GM23338 (cell line): ENCODE data around the gene SELENOV. TPM values are rescaled to one million over a fixed set of nuclear protein-coding genes. Genes with fewer than 3 reads are reported as not detected.

Experiments
- ATAC-seq: fragments of 200-7000 bp; cut with Tn5 transposase; 3 replicates; pipeline ENCODE4 v1.9.1; 2020
- DNase-seq: peaks from one replicate; pipeline ENCODE4 v3.0.0-alpha.2; 2015; ENCODE audit warnings: low spot score
- H2AFZ ChIP-seq: fragments of 200-600 bp; sonication (generic); 2 replicates; pipeline ENCODE4 v1.8.0; 2016; ENCODE audit warnings: antibody characterized with exemption, mild to moderate bottlenecking, moderate library complexity
- H3F3A ChIP-seq: fragments of 200-600 bp; sonication (generic); replicated peaks from 2 replicates; pipeline ENCODE4 v1.8.0; 2017; ENCODE audit warnings: antibody characterized with exemption, mixed run types, low read depth
- H3K27ac ChIP-seq: fragments of 200-600 bp; sonication (generic); 2 replicates; pipeline ENCODE4 v1.6.1; 2016; ENCODE audit warnings: low read depth
- H3K27me3 ChIP-seq: fragments of 200-600 bp; sonication (generic); 2 replicates; pipeline ENCODE4 v1.8.0; 2016; ENCODE audit warnings: mild to moderate bottlenecking, mixed run types, moderate library complexity; ENCODE audit not compliant: insufficient read depth
- H3K36me3 ChIP-seq: fragments of 200-600 bp; sonication (generic); 2 replicates; pipeline ENCODE4 v1.8.0; 2016; ENCODE audit warnings: mild to moderate bottlenecking; ENCODE audit not compliant: insufficient read depth
- H3K4me1 ChIP-seq: fragments of 200-600 bp; sonication (generic); 2 replicates; pipeline ENCODE4 v1.8.0; 2016; ENCODE audit warnings: mild to moderate bottlenecking, moderate library complexity; ENCODE audit not compliant: insufficient read depth
- H3K4me2 ChIP-seq: fragments of 200-600 bp; sonication (generic); 2 replicates; pipeline ENCODE4 v1.7.1; 2017; ENCODE audit warnings: mixed run types
- H3K4me3 ChIP-seq: fragments of 200-600 bp; sonication (generic); 2 replicates; pipeline ENCODE4 v1.6.1; 2016; ENCODE audit warnings: mixed run types
- H3K79me2 ChIP-seq: fragments of 200-600 bp; sonication (generic); replicated peaks from 2 replicates; pipeline ENCODE4 v1.8.0; 2017; ENCODE audit warnings: mild to moderate bottlenecking; ENCODE audit not compliant: insufficient read depth
- H3K9me2 ChIP-seq: fragments of 200-600 bp; sonication (generic); 2 replicates; pipeline ENCODE4 v1.8.0; 2017; ENCODE audit not compliant: insufficient read depth
- H4K20me1 ChIP-seq: fragments of 200-600 bp; sonication (generic); replicated peaks from 2 replicates; pipeline ENCODE4 v1.8.0; 2017; ENCODE audit warnings: mild to moderate bottlenecking; ENCODE audit not compliant: insufficient read depth
- H3K27ac Mint-ChIP-seq: 2 replicates; pipeline ENCODE4 v1.8.0; 2020; ENCODE audit warnings: inconsistent platforms, mild to moderate bottlenecking, moderate library complexity, mixed read lengths
- H3K27me3 Mint-ChIP-seq: 3 replicates; pipeline ENCODE4 v1.8.0; 2022; ENCODE audit warnings: low read depth, mild to moderate bottlenecking, moderate library complexity, mixed read lengths, inconsistent platforms; ENCODE audit not compliant: insufficient read depth, poor library complexity
- H3K36me3 Mint-ChIP-seq: 3 replicates; pipeline ENCODE4 v1.8.0; 2021; ENCODE audit warnings: low read depth, mild to moderate bottlenecking, inconsistent platforms, moderate library complexity, mixed read lengths
- H3K4me1 Mint-ChIP-seq: 3 replicates; pipeline ENCODE4 v1.8.0; 2020; ENCODE audit warnings: mild to moderate bottlenecking, inconsistent platforms, mixed read lengths
- H3K4me3 Mint-ChIP-seq: 3 replicates; pipeline ENCODE4 v1.8.0; 2021; ENCODE audit warnings: moderate library complexity, mild to moderate bottlenecking, inconsistent platforms, mixed read lengths
- H3K9me3 Mint-ChIP-seq: 3 replicates; pipeline ENCODE4 v1.8.0; 2020; ENCODE audit warnings: moderate library complexity, mild to moderate bottlenecking, inconsistent platforms, mixed read lengths
- CREB1 ChIP-seq: fragments of 250-450 bp; sonication (Bioruptor Pico); IDR thresholded peaks from 2 replicates; pipeline ENCODE4 v1.5.0; 2020; ENCODE audit warnings: low read depth, mild to moderate bottlenecking, moderate library complexity
- EZH2 ChIP-seq: fragments of 200-600 bp; sonication (generic); IDR thresholded peaks from one replicate; pipeline ENCODE4 v1.8.0; 2017; ENCODE audit warnings: antibody characterized with exemption, mild to moderate bottlenecking, low read depth; ENCODE audit not compliant: unreplicated experiment
- EZH2phosphoT487 ChIP-seq: fragments of 200-600 bp; sonication (generic); IDR thresholded peaks from one replicate; pipeline ENCODE4 v1.8.1; 2018; ENCODE audit warnings: antibody characterized with exemption; ENCODE audit not compliant: unreplicated experiment
- JUNB ChIP-seq: IDR thresholded peaks from one replicate; pipeline ENCODE4 v1.6.1; 2016; ENCODE audit warnings: antibody characterized with exemption; ENCODE audit not compliant: unreplicated experiment
- NANOG ChIP-seq: IDR thresholded peaks from 2 replicates; pipeline ENCODE4 v1.6.1; 2016; ENCODE audit warnings: antibody characterized with exemption, borderline replicate concordance
- POLR2AphosphoS5 ChIP-seq: IDR thresholded peaks from 2 replicates; pipeline ENCODE4 v1.6.1; 2016; ENCODE audit warnings: antibody characterized with exemption, low read depth
- STAT1 ChIP-seq: IDR thresholded peaks from one replicate; pipeline ENCODE4 v1.6.1; 2016; ENCODE audit warnings: antibody characterized with exemption; ENCODE audit not compliant: unreplicated experiment
- ZNF114 ChIP-seq: fragments of 250-450 bp; sonication (Bioruptor Pico); IDR thresholded peaks from 2 replicates; pipeline ENCODE4 v1.5.0; 2020; ENCODE audit warnings: mild to moderate bottlenecking, moderate library complexity
- ZNF331 ChIP-seq: fragments of 250-450 bp; sonication (Bioruptor Pico); IDR thresholded peaks from 2 replicates; pipeline ENCODE4 v1.5.0; 2020; ENCODE audit warnings: low read depth, mild to moderate bottlenecking, moderate library complexity
- polyA plus RNA-seq: library from polyadenylated mRNA; unstranded; fragments of >200 nt; fragmentation: Nextera tagmentation; extraction: Ambion mirVana; gene quantifications from 2 replicates; pipeline ENCODE4 v1.2.1, GENCODE V29; 2016
- total RNA-seq: library from RNA; depleted of rRNA; stranded (reverse); fragments of >200 nt; shearing (Covaris generic); gene quantifications from 2 replicates; pipeline ENCODE4 v1.2.3, GENCODE V29; 2014
- TF ChIP-seq, protein P1 (sequence below): IDR thresholded peaks from 2 replicates; pipeline ENCODE4 v1.6.1; 2016; ENCODE audit warnings: antibody characterized with exemption
- TF ChIP-seq, protein P2 (sequence below): fragments of 250-450 bp; sonication (Bioruptor Pico); IDR thresholded peaks from 2 replicates; pipeline ENCODE4 v1.5.0; 2020; ENCODE audit warnings: mild to moderate bottlenecking, moderate library complexity
- TF ChIP-seq, protein P3 (sequence below), 2 experiments: fragments of 200-600 bp in 1 of 2; sonication (generic) in 1 of 2; conservative IDR thresholded peaks; 2 replicates each; pipeline versions ENCODE4 v1.5.1 to v1.6.1; 2016 to 2017; ENCODE audit warnings: antibody characterized with exemption in 2 of 2, low read depth in 2 of 2, mild to moderate bottlenecking in 2 of 2, moderate library complexity in 1 of 2
- TF ChIP-seq, protein P4 (sequence below): IDR thresholded peaks from one replicate; pipeline ENCODE4 v1.6.1; 2018; ENCODE audit warnings: antibody characterized with exemption; ENCODE audit not compliant: unreplicated experiment

SELENOV gene
- total and polyA plus RNA-seq, 2 experiments from 2014 or later: 8.0 to 8.7 TPM

DNA sequence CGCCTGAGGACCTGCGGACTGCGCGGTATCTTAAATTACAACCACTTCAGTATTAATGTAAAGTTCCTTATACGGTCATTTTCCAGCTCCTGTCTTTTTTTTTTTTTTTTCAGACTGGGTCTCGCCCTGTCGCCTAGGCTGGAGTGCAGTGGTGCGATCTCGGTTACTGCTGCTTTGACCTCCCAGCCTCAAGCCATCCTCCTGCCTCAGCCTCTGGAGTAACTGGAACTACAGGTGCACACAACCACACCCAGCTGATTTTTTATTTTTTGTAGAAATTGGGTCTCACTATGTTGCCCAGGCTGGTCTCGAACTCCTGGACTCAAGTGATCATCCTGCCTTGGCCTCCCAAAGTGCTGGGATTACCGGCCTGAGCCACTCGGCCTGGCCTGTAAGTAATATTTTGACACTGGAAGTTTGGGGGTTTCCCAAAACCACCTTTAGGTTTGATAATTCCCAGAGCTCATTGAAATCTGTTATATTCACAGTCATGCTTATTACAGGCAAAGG lies 18.1 kb downstream of the SELENOV start:
- H3K4me3 ChIP-seq: no peak overlapping the region
- H3K36me3 Mint-ChIP-seq: 0 out of 3 replicates have a peak, but pooled peaks cover 1% of the 10 kb centered on the region
- H3K27me3 Mint-ChIP-seq: peaks cover 11% of the 10 kb centered on the region
- no peak overlapping the region for H3K27ac Mint-ChIP-seq
- no peaks in the 10 kb centered on the region for H3K27me3 ChIP-seq
- H3K4me1 Mint-ChIP-seq: peaks cover under 1% of the 10 kb centered on the region
- no peaks in the 10 kb centered on the region for H3F3A ChIP-seq
- H3K4me3 Mint-ChIP-seq: peak overlapping the region; percentile 93
- H3K79me2 ChIP-seq: peaks cover 16% of the 10 kb centered on the region; the same call in 1 of the 2 replicates
- H3K36me3 ChIP-seq: no peaks in the 10 kb centered on the region
- no peak overlapping the region for H3K4me2 ChIP-seq
- H3K9me3 Mint-ChIP-seq: no peaks in the 10 kb centered on the region
- TF ChIP-seq, protein P1, sequence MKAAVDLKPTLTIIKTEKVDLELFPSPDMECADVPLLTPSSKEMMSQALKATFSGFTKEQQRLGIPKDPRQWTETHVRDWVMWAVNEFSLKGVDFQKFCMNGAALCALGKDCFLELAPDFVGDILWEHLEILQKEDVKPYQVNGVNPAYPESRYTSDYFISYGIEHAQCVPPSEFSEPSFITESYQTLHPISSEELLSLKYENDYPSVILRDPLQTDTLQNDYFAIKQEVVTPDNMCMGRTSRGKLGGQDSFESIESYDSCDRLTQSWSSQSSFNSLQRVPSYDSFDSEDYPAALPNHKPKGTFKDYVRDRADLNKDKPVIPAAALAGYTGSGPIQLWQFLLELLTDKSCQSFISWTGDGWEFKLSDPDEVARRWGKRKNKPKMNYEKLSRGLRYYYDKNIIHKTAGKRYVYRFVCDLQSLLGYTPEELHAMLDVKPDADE: no peak
- no peak for TF ChIP-seq EZH2phosphoT487
- TF ChIP-seq NANOG: no peak
- no peak for TF ChIP-seq JUNB
- TF ChIP-seq, protein P2, sequence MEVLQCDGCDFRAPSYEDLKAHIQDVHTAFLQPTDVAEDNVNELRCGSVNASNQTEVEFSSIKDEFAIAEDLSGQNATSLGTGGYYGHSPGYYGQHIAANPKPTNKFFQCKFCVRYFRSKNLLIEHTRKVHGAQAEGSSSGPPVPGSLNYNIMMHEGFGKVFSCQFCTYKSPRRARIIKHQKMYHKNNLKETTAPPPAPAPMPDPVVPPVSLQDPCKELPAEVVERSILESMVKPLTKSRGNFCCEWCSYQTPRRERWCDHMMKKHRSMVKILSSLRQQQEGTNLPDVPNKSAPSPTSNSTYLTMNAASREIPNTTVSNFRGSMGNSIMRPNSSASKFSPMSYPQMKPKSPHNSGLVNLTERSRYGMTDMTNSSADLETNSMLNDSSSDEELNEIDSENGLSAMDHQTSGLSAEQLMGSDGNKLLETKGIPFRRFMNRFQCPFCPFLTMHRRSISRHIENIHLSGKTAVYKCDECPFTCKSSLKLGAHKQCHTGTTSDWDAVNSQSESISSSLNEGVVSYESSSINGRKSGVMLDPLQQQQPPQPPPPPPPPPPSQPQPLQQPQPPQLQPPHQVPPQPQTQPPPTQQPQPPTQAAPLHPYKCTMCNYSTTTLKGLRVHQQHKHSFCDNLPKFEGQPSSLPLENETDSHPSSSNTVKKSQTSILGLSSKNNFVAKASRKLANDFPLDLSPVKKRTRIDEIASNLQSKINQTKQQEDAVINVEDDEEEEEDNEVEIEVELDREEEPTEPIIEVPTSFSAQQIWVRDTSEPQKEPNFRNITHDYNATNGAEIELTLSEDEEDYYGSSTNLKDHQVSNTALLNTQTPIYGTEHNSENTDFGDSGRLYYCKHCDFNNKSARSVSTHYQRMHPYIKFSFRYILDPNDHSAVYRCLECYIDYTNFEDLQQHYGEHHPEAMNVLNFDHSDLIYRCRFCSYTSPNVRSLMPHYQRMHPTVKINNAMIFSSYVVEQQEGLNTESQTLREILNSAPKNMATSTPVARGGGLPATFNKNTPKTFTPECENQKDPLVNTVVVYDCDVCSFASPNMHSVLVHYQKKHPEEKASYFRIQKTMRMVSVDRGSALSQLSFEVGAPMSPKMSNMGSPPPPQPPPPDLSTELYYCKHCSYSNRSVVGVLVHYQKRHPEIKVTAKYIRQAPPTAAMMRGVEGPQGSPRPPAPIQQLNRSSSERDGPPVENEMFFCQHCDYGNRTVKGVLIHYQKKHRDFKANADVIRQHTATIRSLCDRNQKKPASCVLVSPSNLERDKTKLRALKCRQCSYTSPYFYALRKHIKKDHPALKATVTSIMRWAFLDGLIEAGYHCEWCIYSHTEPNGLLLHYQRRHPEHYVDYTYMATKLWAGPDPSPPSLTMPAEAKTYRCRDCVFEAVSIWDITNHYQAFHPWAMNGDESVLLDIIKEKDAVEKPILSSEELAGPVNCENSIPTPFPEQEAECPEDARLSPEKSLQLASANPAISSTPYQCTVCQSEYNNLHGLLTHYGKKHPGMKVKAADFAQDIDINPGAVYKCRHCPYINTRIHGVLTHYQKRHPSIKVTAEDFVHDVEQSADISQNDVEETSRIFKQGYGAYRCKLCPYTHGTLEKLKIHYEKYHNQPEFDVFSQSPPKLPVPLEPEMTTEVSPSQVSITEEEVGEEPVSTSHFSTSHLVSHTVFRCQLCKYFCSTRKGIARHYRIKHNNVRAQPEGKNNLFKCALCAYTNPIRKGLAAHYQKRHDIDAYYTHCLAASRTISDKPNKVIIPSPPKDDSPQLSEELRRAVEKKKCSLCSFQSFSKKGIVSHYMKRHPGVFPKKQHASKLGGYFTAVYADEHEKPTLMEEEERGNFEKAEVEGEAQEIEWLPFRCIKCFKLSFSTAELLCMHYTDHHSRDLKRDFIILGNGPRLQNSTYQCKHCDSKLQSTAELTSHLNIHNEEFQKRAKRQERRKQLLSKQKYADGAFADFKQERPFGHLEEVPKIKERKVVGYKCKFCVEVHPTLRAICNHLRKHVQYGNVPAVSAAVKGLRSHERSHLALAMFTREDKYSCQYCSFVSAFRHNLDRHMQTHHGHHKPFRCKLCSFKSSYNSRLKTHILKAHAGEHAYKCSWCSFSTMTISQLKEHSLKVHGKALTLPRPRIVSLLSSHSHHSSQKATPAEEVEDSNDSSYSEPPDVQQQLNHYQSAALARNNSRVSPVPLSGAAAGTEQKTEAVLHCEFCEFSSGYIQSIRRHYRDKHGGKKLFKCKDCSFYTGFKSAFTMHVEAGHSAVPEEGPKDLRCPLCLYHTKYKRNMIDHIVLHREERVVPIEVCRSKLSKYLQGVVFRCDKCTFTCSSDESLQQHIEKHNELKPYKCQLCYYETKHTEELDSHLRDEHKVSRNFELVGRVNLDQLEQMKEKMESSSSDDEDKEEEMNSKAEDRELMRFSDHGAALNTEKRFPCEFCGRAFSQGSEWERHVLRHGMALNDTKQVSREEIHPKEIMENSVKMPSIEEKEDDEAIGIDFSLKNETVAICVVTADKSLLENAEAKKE (CRISPR knock-in tag): no peak
- TF ChIP-seq ZNF331 (CRISPR knock-in tag): no peak
- TF ChIP-seq CREB1 (CRISPR knock-in tag): no peak
- TF ChIP-seq, protein P3, sequence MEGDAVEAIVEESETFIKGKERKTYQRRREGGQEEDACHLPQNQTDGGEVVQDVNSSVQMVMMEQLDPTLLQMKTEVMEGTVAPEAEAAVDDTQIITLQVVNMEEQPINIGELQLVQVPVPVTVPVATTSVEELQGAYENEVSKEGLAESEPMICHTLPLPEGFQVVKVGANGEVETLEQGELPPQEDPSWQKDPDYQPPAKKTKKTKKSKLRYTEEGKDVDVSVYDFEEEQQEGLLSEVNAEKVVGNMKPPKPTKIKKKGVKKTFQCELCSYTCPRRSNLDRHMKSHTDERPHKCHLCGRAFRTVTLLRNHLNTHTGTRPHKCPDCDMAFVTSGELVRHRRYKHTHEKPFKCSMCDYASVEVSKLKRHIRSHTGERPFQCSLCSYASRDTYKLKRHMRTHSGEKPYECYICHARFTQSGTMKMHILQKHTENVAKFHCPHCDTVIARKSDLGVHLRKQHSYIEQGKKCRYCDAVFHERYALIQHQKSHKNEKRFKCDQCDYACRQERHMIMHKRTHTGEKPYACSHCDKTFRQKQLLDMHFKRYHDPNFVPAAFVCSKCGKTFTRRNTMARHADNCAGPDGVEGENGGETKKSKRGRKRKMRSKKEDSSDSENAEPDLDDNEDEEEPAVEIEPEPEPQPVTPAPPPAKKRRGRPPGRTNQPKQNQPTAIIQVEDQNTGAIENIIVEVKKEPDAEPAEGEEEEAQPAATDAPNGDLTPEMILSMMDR (conservative IDR thresholded peaks at IDR 0.05; ENCODE audit: low read depth in 2 of 2): no peak
- no peak for TF ChIP-seq POLR2AphosphoS5
- TF ChIP-seq ZNF114: no peak
- TF ChIP-seq STAT1: no peak
- TF ChIP-seq, protein P4, sequence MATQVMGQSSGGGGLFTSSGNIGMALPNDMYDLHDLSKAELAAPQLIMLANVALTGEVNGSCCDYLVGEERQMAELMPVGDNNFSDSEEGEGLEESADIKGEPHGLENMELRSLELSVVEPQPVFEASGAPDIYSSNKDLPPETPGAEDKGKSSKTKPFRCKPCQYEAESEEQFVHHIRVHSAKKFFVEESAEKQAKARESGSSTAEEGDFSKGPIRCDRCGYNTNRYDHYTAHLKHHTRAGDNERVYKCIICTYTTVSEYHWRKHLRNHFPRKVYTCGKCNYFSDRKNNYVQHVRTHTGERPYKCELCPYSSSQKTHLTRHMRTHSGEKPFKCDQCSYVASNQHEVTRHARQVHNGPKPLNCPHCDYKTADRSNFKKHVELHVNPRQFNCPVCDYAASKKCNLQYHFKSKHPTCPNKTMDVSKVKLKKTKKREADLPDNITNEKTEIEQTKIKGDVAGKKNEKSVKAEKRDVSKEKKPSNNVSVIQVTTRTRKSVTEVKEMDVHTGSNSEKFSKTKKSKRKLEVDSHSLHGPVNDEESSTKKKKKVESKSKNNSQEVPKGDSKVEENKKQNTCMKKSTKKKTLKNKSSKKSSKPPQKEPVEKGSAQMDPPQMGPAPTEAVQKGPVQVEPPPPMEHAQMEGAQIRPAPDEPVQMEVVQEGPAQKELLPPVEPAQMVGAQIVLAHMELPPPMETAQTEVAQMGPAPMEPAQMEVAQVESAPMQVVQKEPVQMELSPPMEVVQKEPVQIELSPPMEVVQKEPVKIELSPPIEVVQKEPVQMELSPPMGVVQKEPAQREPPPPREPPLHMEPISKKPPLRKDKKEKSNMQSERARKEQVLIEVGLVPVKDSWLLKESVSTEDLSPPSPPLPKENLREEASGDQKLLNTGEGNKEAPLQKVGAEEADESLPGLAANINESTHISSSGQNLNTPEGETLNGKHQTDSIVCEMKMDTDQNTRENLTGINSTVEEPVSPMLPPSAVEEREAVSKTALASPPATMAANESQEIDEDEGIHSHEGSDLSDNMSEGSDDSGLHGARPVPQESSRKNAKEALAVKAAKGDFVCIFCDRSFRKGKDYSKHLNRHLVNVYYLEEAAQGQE: no peak
- TF ChIP-seq EZH2: no peak
- H3K4me1 ChIP-seq: 0 out of 2 replicates have a peak, but pooled peaks cover 3% of the 10 kb centered on the region
- no peak overlapping the region for H2AFZ ChIP-seq
- H4K20me1 ChIP-seq: peaks cover 15% of the 10 kb centered on the region; the same call in 1 of the 2 replicates
- H3K9me2 ChIP-seq: no peaks in the 10 kb centered on the region
- no peak overlapping the region for H3K27ac ChIP-seq
- ATAC-seq (no peak), DNase-seq (no peak)
